Measurements from ENCODE around the gene GNA12. TPM values are rescaled to one million over a fixed set of nuclear protein-coding genes. Genes with fewer than 3 reads are reported as not detected.

The GNA12 gene
- total RNA-seq, 1 donor from 2014 or later = 67.2 TPM

DNA sequence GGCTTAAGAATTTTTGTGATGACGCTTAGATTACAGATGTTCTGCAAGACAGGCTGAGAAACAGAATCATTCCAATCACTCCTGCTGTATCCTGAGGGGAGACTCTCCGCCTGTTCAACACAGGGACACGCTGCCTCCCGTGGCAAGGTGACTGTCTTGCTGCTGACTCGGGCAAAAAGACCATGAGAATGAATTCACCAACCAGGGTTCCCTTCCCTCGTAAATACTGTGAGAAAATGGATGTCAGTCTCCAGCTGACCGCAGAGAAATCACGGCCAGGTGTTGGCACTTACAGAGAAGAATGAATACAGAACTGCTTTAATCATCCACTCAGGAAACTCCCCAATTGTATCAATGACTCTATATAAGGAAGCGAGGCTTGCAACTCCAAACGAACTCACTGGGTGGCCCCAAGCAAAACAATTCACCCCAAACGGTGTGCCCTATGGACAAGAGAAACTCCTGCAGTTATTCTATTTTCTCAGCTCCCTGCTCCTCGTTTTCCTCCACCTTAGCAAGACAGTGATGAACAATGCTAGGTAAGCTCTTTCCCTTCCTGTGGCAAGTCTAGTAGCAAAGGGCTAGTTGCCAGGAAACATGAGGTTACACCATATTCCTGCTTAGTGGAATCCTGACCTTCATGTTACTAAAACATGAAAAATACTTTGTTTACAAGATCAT lies 22.8 kb downstream of the GNA12 start:
- Mint-ChIP-seq H3K9me3 (ENCODE audit: unreplicated experiment) (peaks cover 2% of the 10 kb centered on the region), H3K4me1 (ENCODE audit: low read depth, unreplicated experiment) (peaks cover 67% of the 10 kb centered on the region), H3K27ac (ENCODE audit: unreplicated experiment) (peak overlapping the region; percentile 99), H3K4me3 (ENCODE audit: unreplicated experiment) (peak overlapping the region; percentile 47), H3K27me3 (ENCODE audit: low read depth, unreplicated experiment) (no peaks in the 10 kb centered on the region), H3K36me3 (ENCODE audit: low read depth, unreplicated experiment) (peaks cover 4% of the 10 kb centered on the region)
- no peak overlapping the region for H2AFZ ChIP-seq (ENCODE audit: low read depth, low read length)
- H3K9me3 ChIP-seq (ENCODE audit: insufficient read depth, low read depth, low read length) = no peaks in the 10 kb centered on the region
- TF ChIP-seq EZH2 (IDR thresholded peaks at IDR 0.05; ENCODE audit: insufficient read depth, low read length) (no peak), CTCF (IDR thresholded peaks at IDR 0.05; ENCODE audit: insufficient read depth, low read depth, low read length) (no peak)
- no peaks in the 10 kb centered on the region for H3K27me3 ChIP-seq (ENCODE audit: insufficient read depth, low read length)
- peak; percentile 80 for FAIRE-seq
- peak overlapping the region; percentile 64 for H3K4me2 ChIP-seq (ENCODE audit: low read length)
- peaks cover 75% of the 10 kb centered on the region for H3K79me2 ChIP-seq (ENCODE audit: insufficient read depth, low read length)
- peaks cover 24% of the 10 kb centered on the region for H4K20me1 ChIP-seq (ENCODE audit: insufficient read depth, low read length)
- no peak overlapping the region for H3K4me3 ChIP-seq (ENCODE audit: insufficient read depth, low read depth, low read length)
- no peaks in the 10 kb centered on the region for H3K36me3 ChIP-seq (ENCODE audit: insufficient read depth, low read length)
- H3K27ac ChIP-seq (ENCODE audit: low read depth, low read length) = peak overlapping the region; percentile 91
- H3K9ac ChIP-seq (ENCODE audit: low read length) = peak overlapping the region; percentile 75
- DNase-seq (ENCODE audit: low read depth) = peak; percentile 90
- H3K4me1 ChIP-seq (ENCODE audit: insufficient read depth, low read length) = peaks cover 60% of the 10 kb centered on the region

- H3K4me1 ChIP-seq (ENCODE audit: insufficient read depth, low read length) = peaks cover 62% of the 10 kb centered on the region
- TF ChIP-seq CTCF (IDR thresholded peaks at IDR 0.05; ENCODE audit: insufficient read depth, low read depth, low read length) (no peak), EZH2 (IDR thresholded peaks at IDR 0.05; ENCODE audit: insufficient read depth, low read length) (no peak)
- no peaks in the 10 kb centered on the region for H3K27me3 ChIP-seq (ENCODE audit: insufficient read depth, low read length)
- no peak overlapping the region for H3K4me3 Mint-ChIP-seq (ENCODE audit: unreplicated experiment)
- H3K4me3 ChIP-seq (ENCODE audit: insufficient read depth, low read depth, low read length) = no peak overlapping the region
- H3K9ac ChIP-seq (ENCODE audit: low read length) = peak overlapping the region; percentile 75
- H3K9me3 Mint-ChIP-seq (ENCODE audit: unreplicated experiment) = peaks cover 2% of the 10 kb centered on the region
- no peak overlapping the region for H2AFZ ChIP-seq (ENCODE audit: low read depth, low read length)
- H4K20me1 ChIP-seq (ENCODE audit: insufficient read depth, low read length) = peaks cover 23% of the 10 kb centered on the region
- peak; percentile 95 for DNase-seq (ENCODE audit: low read depth)
- no peaks in the 10 kb centered on the region for H3K27me3 Mint-ChIP-seq (ENCODE audit: low read depth, unreplicated experiment)
- peak overlapping the region; percentile 99 for H3K27ac Mint-ChIP-seq (ENCODE audit: unreplicated experiment)
- peaks cover 3% of the 10 kb centered on the region for H3K36me3 Mint-ChIP-seq (ENCODE audit: low read depth, unreplicated experiment)
- no peaks in the 10 kb centered on the region for H3K36me3 ChIP-seq (ENCODE audit: insufficient read depth, low read length)
- FAIRE-seq = peak; percentile 60
- peak overlapping the region; percentile 64 for H3K4me2 ChIP-seq (ENCODE audit: low read length)
- H3K27ac ChIP-seq (ENCODE audit: low read depth, low read length) = peak overlapping the region; percentile 91
- H3K79me2 ChIP-seq (ENCODE audit: insufficient read depth, low read length) = peaks cover 75% of the 10 kb centered on the region
- H3K4me1 Mint-ChIP-seq (ENCODE audit: low read depth, unreplicated experiment) = peaks cover 67% of the 10 kb centered on the region
- no peaks in the 10 kb centered on the region for H3K9me3 ChIP-seq (ENCODE audit: insufficient read depth, low read depth, low read length)
Observed at GRCh38 chr7:2820508-2820934, 23.6 kb downstream of the GNA12 start.

DNA sequence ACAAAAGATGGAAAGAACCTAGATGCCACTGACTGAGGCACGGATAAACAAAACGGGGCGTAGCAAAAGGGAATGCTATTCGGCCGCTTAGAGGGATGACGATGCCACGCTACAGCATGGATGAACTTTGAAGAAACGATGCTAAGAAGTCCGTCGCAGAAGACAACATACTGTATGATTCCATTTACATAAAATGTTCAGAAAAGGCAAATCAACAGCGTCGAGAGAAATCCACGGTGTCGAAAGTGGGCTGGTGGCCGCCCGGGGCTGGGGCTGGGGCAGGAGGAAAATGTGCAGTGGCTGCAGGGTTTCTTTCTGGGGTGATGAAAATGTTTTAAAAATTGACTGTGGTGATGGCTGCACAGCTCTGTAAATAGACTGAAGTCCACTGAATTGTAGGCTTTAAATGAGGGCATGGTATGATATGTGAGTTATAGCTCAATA lies 24.1 kb downstream of the GNA12 start:
- Histone ChIP-seq H3K9ac (ENCODE audit: low read length) (peak overlapping the region; percentile 30), H4K20me1 (ENCODE audit: insufficient read depth, low read length) (peaks cover 20% of the 10 kb centered on the region), H3K4me2 (ENCODE audit: low read length) (no peak overlapping the region), H3K4me3 (ENCODE audit: insufficient read depth, low read depth, low read length) (no peak overlapping the region), H3K27me3 (ENCODE audit: insufficient read depth, low read length) (no peaks in the 10 kb centered on the region), H3K27ac (ENCODE audit: low read depth, low read length) (peak overlapping the region; percentile 91), H3K4me1 (ENCODE audit: insufficient read depth, low read length) (peaks cover 61% of the 10 kb centered on the region), H3K79me2 (ENCODE audit: insufficient read depth, low read length) (peaks cover 75% of the 10 kb centered on the region), H3K36me3 (ENCODE audit: insufficient read depth, low read length) (no peaks in the 10 kb centered on the region), H3K9me3 (ENCODE audit: insufficient read depth, low read depth, low read length) (no peaks in the 10 kb centered on the region), H2AFZ (ENCODE audit: low read depth, low read length) (no peak overlapping the region)
- DNase-seq (ENCODE audit: low read depth) (no peak), FAIRE-seq (no peak)
- H3K4me1 Mint-ChIP-seq (ENCODE audit: low read depth, unreplicated experiment) = peaks cover 65% of the 10 kb centered on the region
- H3K27me3 Mint-ChIP-seq (ENCODE audit: low read depth, unreplicated experiment) = no peaks in the 10 kb centered on the region
- H3K27ac Mint-ChIP-seq (ENCODE audit: unreplicated experiment) = peak overlapping the region; percentile 38
- no peaks in the 10 kb centered on the region for H3K9me3 Mint-ChIP-seq (ENCODE audit: unreplicated experiment)
- no peak overlapping the region for H3K4me3 Mint-ChIP-seq (ENCODE audit: unreplicated experiment)
- TF ChIP-seq CTCF (IDR thresholded peaks at IDR 0.05; ENCODE audit: insufficient read depth, low read depth, low read length) (no peak), EZH2 (IDR thresholded peaks at IDR 0.05; ENCODE audit: insufficient read depth, low read length) (no peak)
- peaks cover 2% of the 10 kb centered on the region for H3K36me3 Mint-ChIP-seq (ENCODE audit: low read depth, unreplicated experiment)
